ENCODE results near the gene RHOU. TPM values are rescaled to one million over a fixed set of nuclear protein-coding genes. Genes with fewer than 3 reads are reported as not detected.
A peak's percentile ranks its signal among the peaks of the same experiment; 100 is the strongest.

Gene RHOU
- total and polyA plus RNA-seq, 10 of the 15 experiments (the other 5 are each of a cell fraction or from before 2014, with no cell fraction given) = not detected

DNA sequence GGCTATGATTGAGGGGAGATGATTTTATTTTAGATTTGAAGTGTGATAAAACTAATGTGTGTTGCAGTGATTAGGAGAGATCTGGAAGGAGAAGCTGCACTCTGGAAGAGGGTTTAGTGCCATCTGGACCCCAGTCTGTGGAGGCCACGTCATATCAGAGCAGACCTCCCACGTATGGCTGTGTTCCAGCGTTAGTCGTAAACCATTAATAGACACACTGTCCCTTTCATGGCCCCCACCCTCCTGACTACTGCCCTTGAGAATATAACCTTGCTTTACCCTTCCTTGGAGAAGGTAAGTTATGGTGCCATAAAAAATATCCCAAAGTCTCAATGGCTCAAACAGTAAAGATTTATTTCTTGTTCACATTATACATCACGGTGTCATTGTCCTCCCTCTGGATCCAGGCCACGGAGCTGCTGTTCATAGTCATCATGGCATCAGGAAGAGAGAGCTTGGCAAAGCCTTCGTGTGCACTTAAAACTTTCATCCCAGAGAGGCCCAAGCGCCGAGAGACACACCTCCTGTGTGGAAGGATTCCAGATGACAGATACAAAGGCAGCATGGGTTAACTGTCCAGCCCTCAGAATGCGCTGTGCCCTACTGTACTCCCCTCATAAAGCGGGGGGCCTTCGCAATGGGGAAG lies 33.2 kb downstream of the RHOU start:
- Histone ChIP-seq H3K36me3 (ENCODE audit: control insufficient read depth in 2 of 2, insufficient read depth in 2 of 2, low read length in 1 of 2) (no peaks in the 10 kb centered on the region), H2AFZ (ENCODE audit: control insufficient read depth, low read depth, low read length) (no peak overlapping the region), H3K9me3 (replicated peaks; ENCODE audit: control insufficient read depth, insufficient read depth, low read length) (no peaks in the 10 kb centered on the region), H4K20me1 (ENCODE audit: control insufficient read depth, insufficient read depth) (no peaks in the 10 kb centered on the region), H3K4me1 (ENCODE audit: control insufficient read depth, insufficient read depth, low read length) (no peaks in the 10 kb centered on the region), H3K79me2 (ENCODE audit: control insufficient read depth, insufficient read depth, low read length) (no peaks in the 10 kb centered on the region), H3K9ac (ENCODE audit: control insufficient read depth, insufficient read depth, low read length) (no peak overlapping the region), H3K4me3 (no peak overlapping the region), H3K4me2 (ENCODE audit: control insufficient read depth, insufficient read depth) (no peak overlapping the region), H3K27ac (ENCODE audit: control insufficient read depth, insufficient read depth) (no peak overlapping the region), H3K27me3 (replicated peaks in 1 of 2; ENCODE audit: control insufficient read depth in 2 of 2, insufficient read depth in 2 of 2, low read length in 1 of 2) (peaks cover 0 to 3% of the 10 kb centered on the region in 2 experiments; a peak in 1 of 4 replicates)
- intact Hi-C loops (cut with micrococcal nuclease; ENCODE audit: unreplicated experiment) (no loop called here), in situ Hi-C loops (cut with MboI) (no loop called here)
- no TSS peak for BruUV-seq (replicated peaks)
- ChIA-PET POLR2A (no interaction called here), SMC1A (ENCODE audit: uncharacterized antibody, unreplicated experiment) (no interaction called here), RAD21 (ENCODE audit: unreplicated experiment) (no interaction called here), CTCF (no interaction called here)
- DNase-seq (ENCODE audit: low read depth, low spot score) (no peak), ATAC-seq (0 out of 3 replicates have a peak, but pooled peaks have one; percentile 26), FAIRE-seq (no peak)
- TF ChIP-seq CHD2 (IDR thresholded peaks at IDR 0.05; ENCODE audit: borderline replicate concordance, low read depth, low read length) (no peak), SMAD5 (IDR thresholded peaks at IDR 0.05; ENCODE audit: low read depth) (no peak), CREM (IDR thresholded peaks at IDR 0.05; ENCODE audit: low read depth) (no peak), TCF12 (IDR thresholded peaks at IDR 0.05; ENCODE audit: low read depth, low read length) (no peak)
- TF ChIP-seq, protein P1, sequence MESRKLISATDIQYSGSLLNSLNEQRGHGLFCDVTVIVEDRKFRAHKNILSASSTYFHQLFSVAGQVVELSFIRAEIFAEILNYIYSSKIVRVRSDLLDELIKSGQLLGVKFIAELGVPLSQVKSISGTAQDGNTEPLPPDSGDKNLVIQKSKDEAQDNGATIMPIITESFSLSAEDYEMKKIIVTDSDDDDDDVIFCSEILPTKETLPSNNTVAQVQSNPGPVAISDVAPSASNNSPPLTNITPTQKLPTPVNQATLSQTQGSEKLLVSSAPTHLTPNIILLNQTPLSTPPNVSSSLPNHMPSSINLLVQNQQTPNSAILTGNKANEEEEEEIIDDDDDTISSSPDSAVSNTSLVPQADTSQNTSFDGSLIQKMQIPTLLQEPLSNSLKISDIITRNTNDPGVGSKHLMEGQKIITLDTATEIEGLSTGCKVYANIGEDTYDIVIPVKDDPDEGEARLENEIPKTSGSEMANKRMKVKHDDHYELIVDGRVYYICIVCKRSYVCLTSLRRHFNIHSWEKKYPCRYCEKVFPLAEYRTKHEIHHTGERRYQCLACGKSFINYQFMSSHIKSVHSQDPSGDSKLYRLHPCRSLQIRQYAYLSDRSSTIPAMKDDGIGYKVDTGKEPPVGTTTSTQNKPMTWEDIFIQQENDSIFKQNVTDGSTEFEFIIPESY (IDR thresholded peaks at IDR 0.05) = no peak
- 33% methylated on average over 12 of the region's 12 CpGs for WGBS (ENCODE audit: insufficient coverage, insufficient replicate concordance, low lambda C conversion rate, missing lambda C conversion rate)

DNA sequence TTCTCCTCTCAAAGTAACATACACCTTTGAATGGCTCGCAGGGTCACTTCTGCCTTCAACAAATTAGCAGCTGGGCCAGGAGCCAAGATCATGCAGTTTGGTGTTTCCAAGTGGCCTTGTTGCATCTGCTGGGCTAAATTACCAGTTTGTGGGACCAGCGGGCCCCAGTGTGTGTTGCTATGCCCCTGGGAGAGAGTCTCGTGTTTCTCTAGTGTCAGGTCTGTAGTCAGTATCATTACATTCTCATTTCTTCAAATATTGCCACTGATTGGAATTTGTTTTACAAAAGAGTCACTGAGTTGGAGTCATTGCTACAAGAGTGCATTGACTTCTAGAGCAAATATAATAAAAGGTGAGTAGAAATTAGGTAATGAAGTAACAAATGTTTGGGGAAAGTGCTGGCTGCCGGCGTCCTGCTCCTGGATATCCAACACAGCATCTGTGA lies 35.5 kb downstream of the RHOU start:
- H3K36me3 ChIP-seq (ENCODE audit: control insufficient read depth in 2 of 2, insufficient read depth in 2 of 2, low read length in 1 of 2) = no peaks in the 10 kb centered on the region
- intact Hi-C loops (cut with micrococcal nuclease; ENCODE audit: unreplicated experiment) (no loop called here), in situ Hi-C loops (cut with MboI) (no loop called here)
- no peak overlapping the region for H3K9ac ChIP-seq (ENCODE audit: control insufficient read depth, insufficient read depth, low read length)
- H3K27ac ChIP-seq (ENCODE audit: control insufficient read depth, insufficient read depth) = no peak overlapping the region
- no peak overlapping the region for H3K4me2 ChIP-seq (ENCODE audit: control insufficient read depth, insufficient read depth)
- H3K4me1 ChIP-seq (ENCODE audit: control insufficient read depth, insufficient read depth, low read length) = no peaks in the 10 kb centered on the region
- no peak overlapping the region for H2AFZ ChIP-seq (ENCODE audit: control insufficient read depth, low read depth, low read length)
- no peak overlapping the region for H3K4me3 ChIP-seq
- H3K9me3 ChIP-seq (replicated peaks; ENCODE audit: control insufficient read depth, insufficient read depth, low read length) = no peaks in the 10 kb centered on the region
- RAD21 ChIA-PET (ENCODE audit: unreplicated experiment) = no interaction called here
- H3K79me2 ChIP-seq (ENCODE audit: control insufficient read depth, insufficient read depth, low read length) = no peaks in the 10 kb centered on the region
- 26% methylated on average over 5 of the region's 5 CpGs for WGBS (ENCODE audit: insufficient coverage, insufficient replicate concordance, low lambda C conversion rate, missing lambda C conversion rate)
- SMC1A ChIA-PET (ENCODE audit: uncharacterized antibody, unreplicated experiment) = no interaction called here
- CTCF ChIA-PET = no interaction called here
- ATAC-seq (no peak), DNase-seq (ENCODE audit: low read depth, low spot score) (no peak), FAIRE-seq (no peak)
- no peaks in the 10 kb centered on the region for H4K20me1 ChIP-seq (ENCODE audit: control insufficient read depth, insufficient read depth)
- H3K27me3 ChIP-seq (replicated peaks in 1 of 2; ENCODE audit: control insufficient read depth in 2 of 2, insufficient read depth in 2 of 2, low read length in 1 of 2) = peaks cover 0 to 3% of the 10 kb centered on the region in 2 experiments; a peak in 1 of 4 replicates
- no TSS peak for BruUV-seq (replicated peaks)
- POLR2A ChIA-PET = no interaction called here
- TF ChIP-seq, protein P2, sequence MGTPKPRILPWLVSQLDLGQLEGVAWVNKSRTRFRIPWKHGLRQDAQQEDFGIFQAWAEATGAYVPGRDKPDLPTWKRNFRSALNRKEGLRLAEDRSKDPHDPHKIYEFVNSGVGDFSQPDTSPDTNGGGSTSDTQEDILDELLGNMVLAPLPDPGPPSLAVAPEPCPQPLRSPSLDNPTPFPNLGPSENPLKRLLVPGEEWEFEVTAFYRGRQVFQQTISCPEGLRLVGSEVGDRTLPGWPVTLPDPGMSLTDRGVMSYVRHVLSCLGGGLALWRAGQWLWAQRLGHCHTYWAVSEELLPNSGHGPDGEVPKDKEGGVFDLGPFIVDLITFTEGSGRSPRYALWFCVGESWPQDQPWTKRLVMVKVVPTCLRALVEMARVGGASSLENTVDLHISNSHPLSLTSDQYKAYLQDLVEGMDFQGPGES (IDR thresholded peaks at IDR 0.05) = no peak
- no peak for TF ChIP-seq HDAC2 (IDR thresholded peaks at IDR 0.05)
- TF ChIP-seq KDM1A (IDR thresholded peaks at IDR 0.05; ENCODE audit: borderline replicate concordance) = no peak
- TF ChIP-seq, protein P3, sequence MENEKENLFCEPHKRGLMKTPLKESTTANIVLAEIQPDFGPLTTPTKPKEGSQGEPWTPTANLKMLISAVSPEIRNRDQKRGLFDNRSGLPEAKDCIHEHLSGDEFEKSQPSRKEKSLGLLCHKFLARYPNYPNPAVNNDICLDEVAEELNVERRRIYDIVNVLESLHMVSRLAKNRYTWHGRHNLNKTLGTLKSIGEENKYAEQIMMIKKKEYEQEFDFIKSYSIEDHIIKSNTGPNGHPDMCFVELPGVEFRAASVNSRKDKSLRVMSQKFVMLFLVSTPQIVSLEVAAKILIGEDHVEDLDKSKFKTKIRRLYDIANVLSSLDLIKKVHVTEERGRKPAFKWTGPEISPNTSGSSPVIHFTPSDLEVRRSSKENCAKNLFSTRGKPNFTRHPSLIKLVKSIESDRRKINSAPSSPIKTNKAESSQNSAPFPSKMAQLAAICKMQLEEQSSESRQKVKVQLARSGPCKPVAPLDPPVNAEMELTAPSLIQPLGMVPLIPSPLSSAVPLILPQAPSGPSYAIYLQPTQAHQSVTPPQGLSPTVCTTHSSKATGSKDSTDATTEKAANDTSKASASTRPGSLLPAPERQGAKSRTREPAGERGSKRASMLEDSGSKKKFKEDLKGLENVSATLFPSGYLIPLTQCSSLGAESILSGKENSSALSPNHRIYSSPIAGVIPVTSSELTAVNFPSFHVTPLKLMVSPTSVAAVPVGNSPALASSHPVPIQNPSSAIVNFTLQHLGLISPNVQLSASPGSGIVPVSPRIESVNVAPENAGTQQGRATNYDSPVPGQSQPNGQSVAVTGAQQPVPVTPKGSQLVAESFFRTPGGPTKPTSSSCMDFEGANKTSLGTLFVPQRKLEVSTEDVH (IDR thresholded peaks at IDR 0.05; ENCODE audit: low read depth, partially characterized antibody) = no peak
- TF ChIP-seq YY1 (IDR thresholded peaks at IDR 0.05; ENCODE audit: low read depth, low read length) = no peak
- TF ChIP-seq TBL1XR1 (IDR thresholded peaks at IDR 0.05; ENCODE audit: low read depth, low read length) = no peak
- TF ChIP-seq RB1 (IDR thresholded peaks at IDR 0.05; ENCODE audit: borderline replicate concordance) = no peak
- no peak for TF ChIP-seq PML (IDR thresholded peaks at IDR 0.05; ENCODE audit: low read length)
- TF ChIP-seq RBBP5 (conservative IDR thresholded peaks at IDR 0.05) = no peak

Data from GM12878 (cell line).